ENCODE results near the gene ILDR1.

- TF ChIP-seq CTCF (IDR thresholded peaks at IDR 0.05; ENCODE audit: control extremely low read depth in 1 of 3, insufficient read depth in 1 of 3, low read depth in 1 of 3, low read length in 3 of 3) (no peak), EZH2 (IDR thresholded peaks at IDR 0.05; ENCODE audit: low read depth, low read length, severe bottlenecking) (no peak), RFX5 (IDR thresholded peaks at IDR 0.05; ENCODE audit: borderline replicate concordance, low read depth, low read length) (no peak), POLR2A (IDR thresholded peaks at IDR 0.05; ENCODE audit: control extremely low read depth in 1 of 2, low read depth in 2 of 2, low read length in 2 of 2) (no peak), RAD21 (IDR thresholded peaks at IDR 0.05 in 1 of 2, conservative IDR thresholded peaks at IDR 0.05 in 1 of 2; ENCODE audit: low read depth in 2 of 2, low read length in 2 of 2) (no peak), FOSL1 (IDR thresholded peaks at IDR 0.05; ENCODE audit: insufficient read depth, low read depth, low read length) (no peak), ATF2 (IDR thresholded peaks at IDR 0.05; ENCODE audit: low read length) (no peak), E2F6 (IDR thresholded peaks at IDR 0.05) (no peak)
These were observed 25.6 kb downstream of the ILDR1 start for GRCh38 chr3:121996441-121996840.

Measured in H1 (cell line).